GM21528 (cell line): Measurements from ENCODE around the gene SGTA.

Experiments
- ATAC-seq: cut with Tn5 transposase; IDR thresholded peaks from one replicate; pipeline ENCODE4 v1.9.1; 2021; ENCODE audit warnings: mild to moderate bottlenecking, moderate library complexity; ENCODE audit not compliant: unreplicated experiment, low FRiP score

SGTA gene

DNA sequence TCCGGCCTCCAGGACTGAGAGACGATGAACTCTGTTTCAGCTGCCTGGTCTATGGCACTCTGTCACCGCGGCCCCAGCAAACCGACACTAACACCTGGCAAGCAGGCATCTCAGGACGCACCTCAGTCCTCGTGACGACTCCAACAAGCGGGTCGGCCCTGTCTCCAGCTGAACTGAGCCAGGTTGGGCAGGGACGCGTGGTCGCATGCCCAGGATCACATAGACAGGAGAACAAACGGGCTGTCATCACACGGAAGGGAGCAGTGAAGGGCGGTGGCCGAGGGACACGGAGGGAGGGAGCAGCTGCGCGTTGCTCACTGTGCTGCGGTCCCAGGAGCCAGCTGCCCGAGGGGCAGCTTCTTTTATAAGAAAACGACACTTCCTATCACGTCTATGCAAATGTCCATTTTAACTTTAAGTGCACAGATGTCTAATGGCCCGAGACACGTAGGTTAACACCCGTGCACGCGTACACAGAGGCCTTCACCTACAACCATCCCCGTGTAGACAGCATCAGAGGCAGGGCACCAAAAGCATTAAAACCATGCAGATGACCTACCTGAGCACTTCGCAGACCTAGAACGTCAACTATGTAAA, 8.9 kb downstream of the SGTA start:
- ATAC-seq: no peak

GRCh38 chr19:2771786-2772674, 11.0 kb downstream of the SGTA start:
- no peak for ATAC-seq

GRCh38 chr19:2770055-2771013, 12.7 kb downstream of the SGTA start:
- no peak for ATAC-seq

DNA sequence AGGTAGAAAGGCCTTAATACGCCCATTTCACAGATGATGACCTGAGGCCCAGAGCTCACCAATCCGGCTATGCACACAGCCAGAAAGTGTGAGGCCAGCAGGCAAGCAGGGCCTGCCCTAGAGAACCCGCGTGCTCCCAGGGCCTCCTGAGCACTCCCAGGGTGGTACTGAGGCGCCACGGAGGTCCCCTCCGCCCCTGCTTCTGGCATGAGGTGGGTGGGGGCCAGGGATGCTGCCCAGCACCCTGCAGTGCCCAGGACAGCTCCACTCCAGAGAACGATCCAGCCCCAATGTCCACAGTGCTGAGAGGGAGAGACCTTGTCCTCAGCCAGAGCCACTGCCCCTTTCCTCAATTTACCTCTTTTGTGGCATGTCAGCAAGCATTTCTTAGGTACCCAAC, 13.9 kb downstream of the SGTA start:
- no peak for ATAC-seq

DNA sequence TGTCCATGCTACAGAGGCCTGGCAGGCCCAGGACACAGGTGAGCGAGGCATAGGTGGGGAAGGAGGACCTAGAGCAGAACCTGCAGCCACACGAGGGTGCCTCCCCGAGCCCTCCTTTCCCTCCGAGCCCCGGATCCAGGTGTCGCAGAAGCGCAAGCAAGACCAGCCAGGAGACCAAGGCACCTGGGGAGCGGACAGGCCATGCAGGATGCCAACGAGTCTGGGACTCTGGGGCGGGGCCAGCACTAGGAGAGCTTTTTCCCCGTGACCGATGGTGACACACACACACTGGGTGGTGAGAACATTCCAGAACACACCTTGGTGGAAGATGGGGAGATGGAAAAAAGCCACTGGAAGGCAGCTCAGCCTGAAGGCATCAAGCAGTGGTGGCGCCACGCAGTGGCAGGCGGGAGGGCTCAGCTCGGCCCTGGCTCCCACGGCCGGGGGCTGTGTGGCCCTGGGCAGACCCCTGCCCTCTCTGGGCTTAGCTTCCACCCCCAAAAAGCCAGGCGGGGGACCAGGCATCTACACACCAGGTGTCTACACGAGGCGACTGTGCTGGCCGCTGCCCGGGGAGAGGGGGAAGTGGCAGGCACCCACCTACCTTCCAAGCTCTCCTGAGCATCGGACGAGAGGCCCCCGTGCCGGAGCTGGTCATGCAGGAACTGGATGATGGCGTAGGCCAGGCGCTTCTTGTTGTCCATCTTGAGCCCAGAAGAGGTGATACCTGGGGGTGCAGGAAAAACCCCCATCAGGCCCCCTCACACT, 14.5 kb downstream of the SGTA start:
- ATAC-seq: no peak

DNA sequence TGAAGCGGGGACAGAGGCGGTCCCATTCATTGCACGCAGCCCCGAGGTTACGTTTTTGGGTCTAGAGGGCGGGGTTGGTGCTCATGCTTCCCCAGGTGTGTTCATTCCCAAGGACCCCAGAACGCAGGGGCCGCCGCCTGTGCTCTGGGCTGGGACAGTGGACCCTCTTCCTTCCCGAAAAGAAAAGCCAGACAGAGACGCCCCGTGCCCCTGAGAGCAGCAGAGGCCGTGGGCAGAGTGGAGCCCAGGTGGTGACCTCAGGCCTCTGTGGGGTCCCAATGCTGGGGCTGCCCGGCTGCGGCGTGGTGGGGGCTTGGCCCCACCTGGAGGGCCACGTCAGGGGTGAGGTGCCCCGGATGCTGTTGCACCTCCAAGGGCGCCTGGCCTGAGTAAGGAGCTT, 15.4 kb downstream of the SGTA start:
- ATAC-seq: no peak

GRCh38 chr19:2766594-2767372, 16.3 kb downstream of the SGTA start:
- ATAC-seq: no peak

DNA sequence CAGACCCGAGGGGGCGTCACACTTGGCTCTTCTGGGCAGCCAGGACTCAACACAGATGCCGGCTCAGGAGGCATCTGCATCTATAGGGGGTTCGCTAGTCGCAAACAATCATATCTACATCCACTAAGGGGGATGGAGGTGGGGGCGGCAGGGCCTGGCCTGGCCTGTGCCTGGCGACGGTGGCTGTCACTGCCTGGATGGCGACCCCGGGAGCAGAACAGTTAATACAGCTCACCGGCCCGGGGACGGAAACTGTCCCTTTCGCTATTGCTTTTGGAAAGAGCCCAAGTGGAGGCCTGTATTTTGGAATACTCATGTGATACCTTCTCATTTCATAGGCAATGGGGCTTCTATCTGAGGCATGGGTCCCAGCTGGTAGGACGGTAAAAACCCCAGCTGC, 17.7 kb downstream of the SGTA start:
- ATAC-seq: no peak

- no peak for ATAC-seq
Measured at GRCh38 chr19:2764945-2765344, 18.1 kb downstream of the SGTA start.

DNA sequence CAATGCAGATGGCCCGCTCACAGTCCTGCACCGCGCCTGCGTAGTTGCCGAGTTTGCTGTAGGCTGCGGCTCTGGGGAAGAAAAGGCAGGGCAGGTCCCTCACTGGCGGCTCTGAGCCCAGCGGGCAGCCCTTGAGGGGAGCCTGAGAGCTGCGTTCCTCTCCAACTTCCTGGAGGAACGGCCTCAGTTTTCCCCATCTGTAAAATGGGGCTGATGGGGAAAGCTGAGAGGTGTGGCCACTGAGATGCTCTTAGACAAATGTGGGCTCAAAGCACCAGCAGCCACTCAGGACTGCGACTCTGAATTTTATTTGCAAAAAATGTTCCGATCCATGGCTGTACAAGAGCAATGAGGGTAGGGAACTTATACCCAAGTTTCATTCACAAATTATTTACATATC, 19.4 kb downstream of the SGTA start:
- no peak for ATAC-seq

DNA sequence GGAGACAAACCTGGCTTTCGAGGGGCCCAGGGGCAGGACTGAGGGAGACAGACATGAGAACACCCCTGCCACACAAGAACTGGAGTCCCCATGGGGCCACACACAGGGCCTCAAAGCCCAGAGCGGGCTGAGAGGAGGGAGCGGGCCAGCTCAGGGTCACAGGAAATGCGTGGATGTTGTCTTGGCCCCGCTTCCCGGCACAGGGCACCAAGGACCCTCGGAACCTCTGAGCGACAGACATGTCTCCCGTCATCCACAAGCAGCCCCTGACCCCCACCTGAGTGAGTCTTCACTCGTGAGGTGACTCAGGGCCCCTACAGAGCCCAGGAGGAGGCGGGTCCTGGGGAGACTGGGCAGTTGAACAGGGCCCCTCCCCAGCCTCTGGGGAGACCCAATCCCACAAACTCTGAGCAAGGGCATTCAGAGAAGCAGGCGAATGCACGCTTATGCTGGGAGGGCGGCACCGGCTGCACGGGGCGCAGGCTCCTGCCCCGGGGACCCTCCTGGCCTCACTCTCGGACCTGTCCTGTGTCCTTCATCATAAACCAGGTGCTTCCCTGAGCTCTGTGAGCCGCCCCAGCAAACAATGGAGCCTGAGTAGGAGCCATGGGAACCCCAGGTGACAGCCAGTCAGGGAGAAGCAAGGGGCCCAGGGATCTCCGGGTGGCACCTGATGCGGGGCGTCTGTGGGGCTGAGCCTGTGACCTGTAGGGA, 20.1 kb downstream of the SGTA start:
- ATAC-seq: no peak

- ATAC-seq: no peak
Measured at GRCh38 chr19:2761876-2762782, 20.9 kb downstream of the SGTA start.

DNA sequence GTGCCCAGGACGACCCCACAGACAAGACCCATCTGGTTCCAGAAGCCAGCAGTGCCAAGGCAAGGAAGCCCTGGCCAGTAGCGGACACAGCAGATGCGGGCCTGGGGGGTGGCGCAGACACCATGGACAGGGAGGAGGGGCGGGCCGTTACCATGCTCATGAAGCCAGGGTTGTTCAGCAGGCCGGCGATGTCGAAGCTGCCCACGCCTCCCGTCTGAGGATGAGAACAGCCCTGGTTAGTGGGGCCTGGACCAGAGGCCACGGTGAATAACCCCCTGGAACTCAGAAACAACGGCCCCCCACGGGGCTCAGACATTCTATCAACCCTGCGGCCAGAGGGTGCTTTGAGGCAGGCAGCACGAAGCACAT, 21.8 kb downstream of the SGTA start:
- ATAC-seq: no peak

DNA sequence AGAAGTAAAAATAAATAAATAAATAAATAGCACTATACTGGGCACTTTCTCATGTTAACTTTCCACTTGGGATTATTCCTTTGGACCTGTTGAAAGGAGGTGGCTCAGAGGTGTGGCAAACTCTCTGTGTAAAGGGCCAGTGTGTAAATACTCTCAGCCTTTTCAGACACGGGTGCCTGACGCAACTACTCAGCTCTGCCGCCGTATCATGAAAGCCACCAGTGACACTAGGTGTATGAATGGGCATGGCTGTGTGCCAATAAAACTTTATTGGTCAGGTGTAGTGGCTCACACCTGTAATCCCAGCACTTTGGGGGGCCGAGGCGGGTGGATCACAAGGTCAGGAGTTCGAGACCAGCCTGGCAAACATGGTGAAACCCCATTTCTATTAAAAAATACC, 23.1 kb downstream of the SGTA start:
- no peak for ATAC-seq

DNA sequence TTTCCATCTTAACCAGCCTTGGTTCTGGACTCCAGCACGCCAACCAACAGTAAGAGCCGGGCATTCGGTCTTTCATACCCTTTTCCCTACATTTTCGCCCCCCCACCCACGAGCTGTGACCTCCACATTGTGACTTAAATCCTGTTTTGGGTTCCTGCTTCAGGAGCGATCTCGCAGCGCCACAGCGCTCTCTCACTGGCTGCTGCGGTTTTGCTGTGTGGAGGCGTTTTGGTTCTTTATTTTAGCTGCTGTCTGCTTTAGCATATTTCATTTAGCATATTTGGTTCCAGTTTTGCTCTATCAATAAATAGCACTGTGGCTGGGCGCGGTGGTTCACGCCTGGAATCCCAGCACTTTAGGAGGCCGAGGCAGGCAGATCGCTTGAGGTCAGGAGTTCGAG, 23.7 kb downstream of the SGTA start:
- no peak for ATAC-seq

GRCh38 chr19:2758601-2759313, 24.3 kb downstream of the SGTA start:
- ATAC-seq: no peak
